Measurements from ENCODE around the gene LYRM7.

DNA sequence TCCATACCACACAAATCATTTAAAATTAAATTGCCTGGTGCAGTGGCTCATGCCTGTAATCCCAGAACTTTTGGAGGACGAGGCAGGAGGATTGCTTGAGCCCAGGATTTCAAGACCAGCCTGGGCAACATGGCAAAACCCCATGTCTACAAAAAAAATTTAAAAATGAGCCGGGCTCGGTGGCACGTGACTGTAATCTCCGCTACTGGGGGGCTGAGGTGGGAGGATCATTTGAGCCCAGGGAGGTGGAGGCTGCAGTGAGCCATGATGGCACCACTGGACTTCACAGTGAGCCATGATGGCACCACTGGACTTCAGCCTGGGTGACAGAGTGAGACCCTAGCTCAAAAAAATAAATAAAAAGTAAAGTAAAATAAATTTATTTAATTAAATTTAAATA lies 40.9 kb downstream of the LYRM7 start:
- TF ChIP-seq, protein P1, sequence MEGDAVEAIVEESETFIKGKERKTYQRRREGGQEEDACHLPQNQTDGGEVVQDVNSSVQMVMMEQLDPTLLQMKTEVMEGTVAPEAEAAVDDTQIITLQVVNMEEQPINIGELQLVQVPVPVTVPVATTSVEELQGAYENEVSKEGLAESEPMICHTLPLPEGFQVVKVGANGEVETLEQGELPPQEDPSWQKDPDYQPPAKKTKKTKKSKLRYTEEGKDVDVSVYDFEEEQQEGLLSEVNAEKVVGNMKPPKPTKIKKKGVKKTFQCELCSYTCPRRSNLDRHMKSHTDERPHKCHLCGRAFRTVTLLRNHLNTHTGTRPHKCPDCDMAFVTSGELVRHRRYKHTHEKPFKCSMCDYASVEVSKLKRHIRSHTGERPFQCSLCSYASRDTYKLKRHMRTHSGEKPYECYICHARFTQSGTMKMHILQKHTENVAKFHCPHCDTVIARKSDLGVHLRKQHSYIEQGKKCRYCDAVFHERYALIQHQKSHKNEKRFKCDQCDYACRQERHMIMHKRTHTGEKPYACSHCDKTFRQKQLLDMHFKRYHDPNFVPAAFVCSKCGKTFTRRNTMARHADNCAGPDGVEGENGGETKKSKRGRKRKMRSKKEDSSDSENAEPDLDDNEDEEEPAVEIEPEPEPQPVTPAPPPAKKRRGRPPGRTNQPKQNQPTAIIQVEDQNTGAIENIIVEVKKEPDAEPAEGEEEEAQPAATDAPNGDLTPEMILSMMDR (IDR thresholded peaks at IDR 0.05; ENCODE audit: poor library complexity) = no peak
- no peak for TF ChIP-seq EZH2 (IDR thresholded peaks at IDR 0.05; ENCODE audit: borderline replicate concordance)
